Measurements from ENCODE around the gene LRPAP1. TPM values are rescaled to one million over a fixed set of nuclear protein-coding genes. Genes with fewer than 3 reads are reported as not detected.

The LRPAP1 gene
- total and polyA plus RNA-seq, 12 donors = 49.9 to 418 (median 345) TPM

DNA sequence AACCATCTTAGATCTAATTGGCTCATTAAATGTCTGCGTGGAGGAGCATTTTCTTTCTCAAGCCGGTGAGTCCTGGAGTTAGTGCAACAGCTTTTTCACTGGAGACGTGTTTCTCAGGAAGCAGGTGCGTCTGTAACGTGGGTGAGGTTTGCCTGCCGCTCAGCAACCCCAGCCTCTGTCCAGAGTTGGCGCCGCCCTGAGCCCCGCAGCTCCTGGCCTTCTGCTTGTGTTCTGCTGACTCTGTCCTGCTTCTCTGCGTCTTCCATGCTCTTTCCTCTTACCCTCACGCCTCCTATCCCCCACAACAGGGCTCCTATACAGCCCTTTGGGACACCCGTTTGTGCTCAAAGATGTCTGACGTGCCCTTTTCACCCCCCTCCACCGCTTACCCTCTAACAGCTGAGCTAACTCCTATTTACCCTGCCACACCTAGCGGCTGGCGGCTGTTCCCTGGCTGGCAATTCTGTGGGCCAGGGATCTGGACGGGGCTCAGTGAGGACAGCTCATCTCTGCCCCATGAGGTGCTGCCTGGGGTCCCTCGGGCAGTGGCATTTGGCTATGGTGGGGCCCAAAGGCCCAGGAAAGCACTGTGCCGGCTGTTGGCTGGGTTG lies 50.3 kb downstream of the LRPAP1 start:
- Histone ChIP-seq H3K4me3 (no peak overlapping the region), H3K36me3 (peaks cover 0 to 10% (median 0%) of the 10 kb centered on the region in 9 donors), H3K4me1 (peaks cover 18 to 71% (median 49%) of the 10 kb centered on the region in 9 donors), H3K27me3 (peaks cover 0 to 54% (median 38%) of the 10 kb centered on the region in 7 donors), H3K27ac (peak overlapping the region; percentile 44 to 100 (median 88)), H3K9me3 (no peaks in the 10 kb centered on the region)
- ATAC-seq = no peak
- TF ChIP-seq, protein P1, sequence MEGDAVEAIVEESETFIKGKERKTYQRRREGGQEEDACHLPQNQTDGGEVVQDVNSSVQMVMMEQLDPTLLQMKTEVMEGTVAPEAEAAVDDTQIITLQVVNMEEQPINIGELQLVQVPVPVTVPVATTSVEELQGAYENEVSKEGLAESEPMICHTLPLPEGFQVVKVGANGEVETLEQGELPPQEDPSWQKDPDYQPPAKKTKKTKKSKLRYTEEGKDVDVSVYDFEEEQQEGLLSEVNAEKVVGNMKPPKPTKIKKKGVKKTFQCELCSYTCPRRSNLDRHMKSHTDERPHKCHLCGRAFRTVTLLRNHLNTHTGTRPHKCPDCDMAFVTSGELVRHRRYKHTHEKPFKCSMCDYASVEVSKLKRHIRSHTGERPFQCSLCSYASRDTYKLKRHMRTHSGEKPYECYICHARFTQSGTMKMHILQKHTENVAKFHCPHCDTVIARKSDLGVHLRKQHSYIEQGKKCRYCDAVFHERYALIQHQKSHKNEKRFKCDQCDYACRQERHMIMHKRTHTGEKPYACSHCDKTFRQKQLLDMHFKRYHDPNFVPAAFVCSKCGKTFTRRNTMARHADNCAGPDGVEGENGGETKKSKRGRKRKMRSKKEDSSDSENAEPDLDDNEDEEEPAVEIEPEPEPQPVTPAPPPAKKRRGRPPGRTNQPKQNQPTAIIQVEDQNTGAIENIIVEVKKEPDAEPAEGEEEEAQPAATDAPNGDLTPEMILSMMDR (IDR thresholded peaks at IDR 0.05) = no peak
- 68% methylated on average over 19 of the region's 19 CpGs for WGBS, 2 donors
- intact Hi-C loops (cut with DNase I) = no loop called here
- DNase-seq = no peak

DNA sequence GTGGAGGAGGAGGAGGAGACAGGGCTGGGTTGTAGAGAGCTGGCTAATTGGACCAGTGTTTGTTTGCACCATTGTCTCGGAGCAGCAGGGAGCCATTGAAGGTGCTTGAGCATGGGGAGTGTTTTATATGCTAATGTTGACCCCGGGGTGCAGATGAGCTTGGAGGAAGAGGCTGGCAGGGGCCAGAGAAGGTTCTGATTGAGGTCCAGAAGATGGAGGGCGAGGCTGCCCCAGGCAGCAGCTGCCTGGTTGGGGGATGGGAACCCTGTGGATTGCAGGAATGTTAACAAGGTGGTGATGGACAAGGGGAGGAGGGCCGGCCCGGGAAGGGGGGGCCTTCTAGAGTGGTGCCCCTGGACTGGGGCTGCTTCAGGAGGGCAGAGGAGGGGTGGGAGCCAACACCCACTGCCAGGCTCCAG lies 51.1 kb downstream of the LRPAP1 start:
- DNase-seq = no peak
- Histone ChIP-seq H3K4me3 (no peak overlapping the region), H3K36me3 (peaks cover 0 to 12% (median 0%) of the 10 kb centered on the region in 9 donors), H3K27ac (peak overlapping the region in 8 of 10 donors; percentile 50 to 100 (median 92)), H3K4me1 (peaks cover 16 to 63% (median 41%) of the 10 kb centered on the region in 9 donors), H3K9me3 (no peaks in the 10 kb centered on the region), H3K27me3 (peaks cover 0 to 51% (median 38%) of the 10 kb centered on the region in 7 donors)
- 21 to 33% methylated on average over 5 of the region's 5 CpGs for WGBS, 2 donors
- no peak for ATAC-seq
- TF ChIP-seq, protein P1 (IDR thresholded peaks at IDR 0.05) = no peak
- intact Hi-C loops (cut with DNase I) = no loop called here

- H3K9me3 ChIP-seq = no peaks in the 10 kb centered on the region
- peak; percentile 62 to 78 for DNase-seq
- no peak overlapping the region for H3K4me3 ChIP-seq
- intact Hi-C loops (cut with DNase I) = no loop called here
- ATAC-seq = peak in 7 of 8 donors; percentile 1 to 48 (median 22)
- H3K27me3 ChIP-seq = peaks cover 0 to 48% (median 35%) of the 10 kb centered on the region in 7 donors
- peaks cover 0 to 12% (median 0%) of the 10 kb centered on the region in 9 donors for H3K36me3 ChIP-seq
- TF ChIP-seq, protein P1 (IDR thresholded peaks at IDR 0.05) = peak; percentile 96 to 100 (median 98)
- WGBS, 2 donors = 13 to 18% methylated on average over 17 of the region's 17 CpGs
- H3K4me1 ChIP-seq = peaks cover 15 to 60% (median 37%) of the 10 kb centered on the region in 9 donors
- H3K27ac ChIP-seq = peak overlapping the region in 9 of 10 donors; percentile 15 to 100 (median 69)
These were observed 51.6 kb downstream of the LRPAP1 start for GRCh38 chr4:3480528-3481112.

GRCh38 chr4:3479358-3480101 lies 52.7 kb downstream of the LRPAP1 start:
- Histone ChIP-seq H3K36me3 (peaks cover 0 to 12% (median 0%) of the 10 kb centered on the region in 9 donors), H3K27me3 (peaks cover 0 to 42% (median 24%) of the 10 kb centered on the region in 7 donors), H3K27ac (peak overlapping the region in 7 of 10 donors; percentile 16 to 100 (median 69)), H3K4me3 (no peak overlapping the region), H3K4me1 (peaks cover 5 to 59% (median 26%) of the 10 kb centered on the region in 9 donors), H3K9me3 (no peaks in the 10 kb centered on the region)
- TF ChIP-seq, protein P1 (IDR thresholded peaks at IDR 0.05) = no peak
- peak in 1 of 2 donors; percentile 59 for DNase-seq
- WGBS, 2 donors = 66 to 67% methylated on average over 25 of the region's 25 CpGs
- ATAC-seq = peak in 1 of 8 donors; percentile 35
- intact Hi-C loops (cut with DNase I) = no loop called here

Data from heart right ventricle (tissue), 16 donors.